GM18909 (cell line): ENCODE results near the gene MARCHF9.
"Not testable (repeated sequence)": the region's sequence is repeated elsewhere in the genome, so short reads cannot be mapped to it uniquely, and the experiment has no call there.

Experiments
- ATAC-seq: cut with Tn5 transposase; IDR thresholded peaks from one replicate; pipeline ENCODE4 v1.9.1; 2021; ENCODE audit warnings: mild to moderate bottlenecking; ENCODE audit not compliant: unreplicated experiment, poor library complexity

Gene MARCHF9

GRCh38 chr12:57754411-57755193, at the start of gene MARCHF9:
MARCHF9 (plus strand) TSS chr12:57755103; CDS start chr12:57755529, 426 bp downstream.
- peak; percentile 40 for ATAC-seq

GRCh38 chr12:57707250-57707649, 47.7 kb upstream of the MARCHF9 start:
- no peak for ATAC-seq

GRCh38 chr12:57708296-57708695, 46.6 kb upstream of the MARCHF9 start:
- ATAC-seq, result no peak

GRCh38 chr12:57712701-57713100, 42.2 kb upstream of the MARCHF9 start:
- no peak for ATAC-seq

GRCh38 chr12:57713209-57713608, 41.7 kb upstream of the MARCHF9 start:
- no peak for ATAC-seq

GRCh38 chr12:57715036-57715748, 39.7 kb upstream of the MARCHF9 start:
- not testable (repeated sequence) for ATAC-seq

- no peak for ATAC-seq
Observed at GRCh38 chr12:57715786-57716185, 39.1 kb upstream of the MARCHF9 start.

GRCh38 chr12:57716305-57716704, 38.6 kb upstream of the MARCHF9 start:
- no peak for ATAC-seq

GRCh38 chr12:57717131-57717530, 37.8 kb upstream of the MARCHF9 start:
- no peak for ATAC-seq

GRCh38 chr12:57717846-57718640, 36.9 kb upstream of the MARCHF9 start:
- ATAC-seq, result no peak

- no peak for ATAC-seq
Observed at GRCh38 chr12:57718641-57719528, 36.0 kb upstream of the MARCHF9 start.

- ATAC-seq, result no peak
Observed at GRCh38 chr12:57719777-57720605, 34.9 kb upstream of the MARCHF9 start.

GRCh38 chr12:57720606-57721595, 34.0 kb upstream of the MARCHF9 start:
- no peak for ATAC-seq

- not testable (repeated sequence) for ATAC-seq
Observed at GRCh38 chr12:57721846-57722608, 32.9 kb upstream of the MARCHF9 start.

GRCh38 chr12:57722716-57723629, 31.9 kb upstream of the MARCHF9 start:
- no peak for ATAC-seq

- no peak for ATAC-seq
Observed at GRCh38 chr12:57723630-57723962, 31.3 kb upstream of the MARCHF9 start.
